Osteocyte (in vitro differentiated cells): ENCODE data around the gene RIC3. TPM values are rescaled to one million over a fixed set of nuclear protein-coding genes. Genes with fewer than 3 reads are reported as not detected.

Experiments used
- DNase-seq: peaks from one replicate; pipeline ENCODE4 v3.0.0; 2021; ENCODE audit warnings: mixed read lengths; ENCODE audit not compliant: unreplicated experiment; ENCODE audit errors: extremely low spot score
- H3K27ac Mint-ChIP-seq: one replicate; pipeline ENCODE4 v1.8.0; 2021; ENCODE audit warnings: mild to moderate bottlenecking, mixed read lengths; ENCODE audit not compliant: unreplicated experiment
- H3K27me3 Mint-ChIP-seq: one replicate; pipeline ENCODE4 v1.8.0; 2021; ENCODE audit warnings: mixed read lengths; ENCODE audit not compliant: unreplicated experiment
- H3K36me3 Mint-ChIP-seq: one replicate; pipeline ENCODE4 v1.8.0; 2021; ENCODE audit warnings: mixed read lengths; ENCODE audit not compliant: unreplicated experiment
- H3K4me1 Mint-ChIP-seq: one replicate; pipeline ENCODE4 v1.8.0; 2021; ENCODE audit warnings: mixed read lengths; ENCODE audit not compliant: unreplicated experiment
- H3K4me3 Mint-ChIP-seq: one replicate; pipeline ENCODE4 v1.8.0; 2021; ENCODE audit warnings: mild to moderate bottlenecking, moderate library complexity, mixed read lengths; ENCODE audit not compliant: unreplicated experiment
- H3K9me3 Mint-ChIP-seq: one replicate; pipeline ENCODE4 v1.8.0; 2021; ENCODE audit warnings: mixed read lengths; ENCODE audit not compliant: unreplicated experiment
- total RNA-seq: library from RNA; stranded (reverse); gene quantifications from 2 replicates; pipeline ENCODE4 v1.2.1, GENCODE V29; 2021
- TF ChIP-seq, protein P1 (sequence below): fragments of 200-600 bp; sonication (generic); IDR thresholded peaks from 2 replicates; pipeline ENCODE4 v1.5.0; 2021; ENCODE audit warnings: antibody characterized with exemption, mild to moderate bottlenecking, moderate library complexity

Gene RIC3
- total RNA-seq, 1 donor from 2014 or later = not detected

DNA sequence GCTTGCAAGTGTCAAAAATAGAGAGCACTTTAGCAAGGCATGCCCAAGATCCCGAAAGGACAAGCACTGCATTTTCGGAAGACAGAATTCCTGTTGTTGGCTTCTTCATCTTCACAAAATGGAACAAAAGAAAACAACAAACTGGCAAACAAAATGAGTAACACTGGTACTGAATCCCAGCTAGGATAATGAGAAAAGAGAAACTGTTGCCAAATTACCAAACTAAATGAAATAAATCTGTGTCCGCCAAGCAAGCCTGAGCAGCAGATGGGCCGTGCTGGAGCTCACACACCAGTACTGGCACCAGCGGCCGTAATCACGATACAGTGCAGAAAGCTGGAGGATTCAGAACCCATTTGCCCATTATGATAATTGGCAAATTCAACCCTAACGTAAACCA, 57.2 kb downstream of the RIC3 start:
- Mint-ChIP-seq H3K9me3 (peaks cover 7% of the 10 kb centered on the region), H3K4me1 (no peaks in the 10 kb centered on the region), H3K27me3 (no peaks in the 10 kb centered on the region), H3K4me3 (no peak overlapping the region), H3K27ac (no peak overlapping the region), H3K36me3 (no peaks in the 10 kb centered on the region)
- TF ChIP-seq, protein P1, sequence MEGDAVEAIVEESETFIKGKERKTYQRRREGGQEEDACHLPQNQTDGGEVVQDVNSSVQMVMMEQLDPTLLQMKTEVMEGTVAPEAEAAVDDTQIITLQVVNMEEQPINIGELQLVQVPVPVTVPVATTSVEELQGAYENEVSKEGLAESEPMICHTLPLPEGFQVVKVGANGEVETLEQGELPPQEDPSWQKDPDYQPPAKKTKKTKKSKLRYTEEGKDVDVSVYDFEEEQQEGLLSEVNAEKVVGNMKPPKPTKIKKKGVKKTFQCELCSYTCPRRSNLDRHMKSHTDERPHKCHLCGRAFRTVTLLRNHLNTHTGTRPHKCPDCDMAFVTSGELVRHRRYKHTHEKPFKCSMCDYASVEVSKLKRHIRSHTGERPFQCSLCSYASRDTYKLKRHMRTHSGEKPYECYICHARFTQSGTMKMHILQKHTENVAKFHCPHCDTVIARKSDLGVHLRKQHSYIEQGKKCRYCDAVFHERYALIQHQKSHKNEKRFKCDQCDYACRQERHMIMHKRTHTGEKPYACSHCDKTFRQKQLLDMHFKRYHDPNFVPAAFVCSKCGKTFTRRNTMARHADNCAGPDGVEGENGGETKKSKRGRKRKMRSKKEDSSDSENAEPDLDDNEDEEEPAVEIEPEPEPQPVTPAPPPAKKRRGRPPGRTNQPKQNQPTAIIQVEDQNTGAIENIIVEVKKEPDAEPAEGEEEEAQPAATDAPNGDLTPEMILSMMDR = no peak
- no peak for DNase-seq

GRCh38 chr11:8110396-8110795, 58.4 kb downstream of the RIC3 start:
- no peak overlapping the region for H3K27ac Mint-ChIP-seq
- H3K4me3 Mint-ChIP-seq = no peak overlapping the region
- H3K27me3 Mint-ChIP-seq = no peaks in the 10 kb centered on the region
- H3K9me3 Mint-ChIP-seq = peaks cover 7% of the 10 kb centered on the region
- no peak for DNase-seq
- H3K36me3 Mint-ChIP-seq = no peaks in the 10 kb centered on the region
- TF ChIP-seq, protein P1 = no peak
- H3K4me1 Mint-ChIP-seq = no peaks in the 10 kb centered on the region

DNA sequence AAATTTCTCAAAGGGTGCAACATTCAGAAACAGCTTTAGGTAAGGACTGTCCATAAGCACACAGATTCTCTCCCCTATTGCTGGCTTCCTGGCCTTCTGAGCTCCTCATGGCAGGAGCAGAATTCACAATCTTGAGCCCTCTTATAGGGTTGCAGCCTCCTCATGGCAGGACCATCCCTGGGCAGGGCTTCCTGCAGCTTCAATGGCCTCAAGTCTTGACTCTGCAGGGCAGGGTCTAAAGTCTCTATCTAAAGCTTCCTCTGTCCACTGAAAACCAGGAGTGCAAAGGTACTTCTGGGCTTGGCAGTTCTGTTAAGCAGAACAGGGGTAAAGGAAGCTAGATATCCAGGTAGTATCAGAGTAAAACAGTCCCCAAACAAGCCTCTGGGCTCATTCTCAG, 59.1 kb downstream of the RIC3 start:
- peaks cover 2% of the 10 kb centered on the region for H3K9me3 Mint-ChIP-seq
- H3K4me1 Mint-ChIP-seq = no peaks in the 10 kb centered on the region
- TF ChIP-seq, protein P1 = no peak
- no peak for DNase-seq
- no peak overlapping the region for H3K27ac Mint-ChIP-seq
- H3K4me3 Mint-ChIP-seq = no peak overlapping the region
- no peaks in the 10 kb centered on the region for H3K36me3 Mint-ChIP-seq
- H3K27me3 Mint-ChIP-seq = no peaks in the 10 kb centered on the region

DNA sequence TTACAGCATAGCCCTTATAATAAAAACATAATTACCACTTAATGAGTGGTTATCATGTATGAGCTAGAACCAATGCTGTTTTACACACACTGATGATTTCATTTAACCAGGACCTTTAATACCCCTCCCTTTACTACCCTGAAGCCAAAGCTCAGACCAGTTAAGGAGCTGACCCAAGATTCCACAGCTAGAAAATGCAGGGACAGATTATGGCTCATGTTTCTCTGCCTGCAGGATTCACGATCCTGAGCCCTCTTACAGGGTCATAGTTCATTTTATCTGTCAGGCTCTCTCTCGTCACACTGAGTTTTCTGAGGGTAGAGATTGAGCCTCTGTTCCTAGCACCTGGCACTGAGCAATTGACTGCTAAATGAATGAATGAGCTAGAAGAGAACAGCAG, 60.4 kb downstream of the RIC3 start:
- H3K4me1 Mint-ChIP-seq = no peaks in the 10 kb centered on the region
- DNase-seq = no peak
- TF ChIP-seq, protein P1 = no peak

GRCh38 chr11:8107642-8108041, 61.2 kb downstream of the RIC3 start:
- Mint-ChIP-seq H3K27ac (no peak overlapping the region), H3K9me3 (no peaks in the 10 kb centered on the region), H3K4me1 (no peaks in the 10 kb centered on the region), H3K4me3 (no peak overlapping the region), H3K36me3 (no peaks in the 10 kb centered on the region), H3K27me3 (no peaks in the 10 kb centered on the region)
- TF ChIP-seq, protein P1 = no peak
- DNase-seq = no peak

More for the DNA sequence above, 60.4 kb downstream of the RIC3 start:
- no peak overlapping the region for H3K27ac Mint-ChIP-seq
- H3K4me3 Mint-ChIP-seq = no peak overlapping the region
- no peaks in the 10 kb centered on the region for H3K9me3 Mint-ChIP-seq
- no peaks in the 10 kb centered on the region for H3K27me3 Mint-ChIP-seq
- H3K36me3 Mint-ChIP-seq = no peaks in the 10 kb centered on the region
